DOHH2 (cell line): ENCODE data around the gene HS3ST5.

Experiments
- H3F3A ChIP-seq: fragments of 200-600 bp; sonication (generic), shearing (Covaris generic); 2 replicates; pipeline ENCODE4 v1.6.0; 2016; ENCODE audit warnings: antibody characterized with exemption, mild to moderate bottlenecking; ENCODE audit not compliant: control insufficient read depth, insufficient read depth
- H3K27ac ChIP-seq: fragments of 200-600 bp; sonication (generic); 2 replicates; pipeline ENCODE4 v1.5.1; 2014; ENCODE audit warnings: low read depth, mild to moderate bottlenecking, low read length, moderate library complexity
- H3K27me3 ChIP-seq: fragments of 200-600 bp; sonication (generic); 2 replicates; pipeline ENCODE4 v1.6.1; 2014; ENCODE audit warnings: mild to moderate bottlenecking, low read length, mixed read lengths; ENCODE audit not compliant: control insufficient read depth
- H3K36me3 ChIP-seq: fragments of 200-600 bp; sonication (generic); 2 replicates; pipeline ENCODE4 v1.6.1; 2014; ENCODE audit warnings: mild to moderate bottlenecking, low read length, moderate library complexity, mixed read lengths; ENCODE audit not compliant: control insufficient read depth
- H3K4me1 ChIP-seq: fragments of 200-600 bp; sonication (generic); 2 replicates; pipeline ENCODE4 v1.6.1; 2014; ENCODE audit warnings: mild to moderate bottlenecking, low read length, mixed read lengths; ENCODE audit not compliant: control insufficient read depth
- H3K4me2 ChIP-seq: fragments of 200-600 bp; sonication (generic); 2 replicates; pipeline ENCODE4 v1.6.0; 2014; ENCODE audit warnings: mild to moderate bottlenecking, low read length, moderate library complexity
- H3K4me3 ChIP-seq: fragments of 200-600 bp; sonication (generic); 2 replicates; pipeline ENCODE4 v1.5.1; 2014; ENCODE audit warnings: mild to moderate bottlenecking, low read length, mixed read lengths
- H3K79me2 ChIP-seq: fragments of 200-600 bp; sonication (generic); 2 replicates; pipeline ENCODE4 v1.6.1; 2014; ENCODE audit warnings: mild to moderate bottlenecking, low read length, mixed read lengths; ENCODE audit not compliant: control insufficient read depth
- H3K9me2 ChIP-seq: fragments of 200-600 bp; sonication (generic); replicated peaks from 2 replicates; pipeline ENCODE4 v1.6.1; 2014; ENCODE audit warnings: mild to moderate bottlenecking, low read length, mixed read lengths; ENCODE audit not compliant: control insufficient read depth
- H3K9me3 ChIP-seq: fragments of 200-600 bp; sonication (generic); 2 replicates; pipeline ENCODE4 v1.6.1; 2014; ENCODE audit warnings: antibody characterized with exemption, low read length, mixed read lengths; ENCODE audit not compliant: control insufficient read depth, insufficient read depth
- H4K20me1 ChIP-seq: fragments of 200-600 bp; sonication (generic); 2 replicates; pipeline ENCODE4 v1.6.0; 2014; ENCODE audit warnings: low read depth, mild to moderate bottlenecking, antibody characterized with exemption, low read length, moderate library complexity; ENCODE audit not compliant: control insufficient read depth, insufficient read depth
- CTCF ChIP-seq: fragments of 200-600 bp; sonication (generic); IDR thresholded peaks from one replicate; pipeline ENCODE4 v1.5.1; 2014; ENCODE audit warnings: antibody characterized with exemption, mild to moderate bottlenecking, low read depth, low read length; ENCODE audit not compliant: poor library complexity, severe bottlenecking
- EZH2phosphoT487 ChIP-seq: fragments of 200-600 bp; sonication (generic); IDR thresholded peaks from 2 replicates; pipeline ENCODE4 v1.6.1; 2017; ENCODE audit warnings: borderline replicate concordance, mild to moderate bottlenecking, antibody characterized with exemption, low read length, moderate library complexity, mixed read lengths

The HS3ST5 gene

GRCh38 chr6:114092943-114093342 lies 249.9 kb downstream of the HS3ST5 start:
- Histone ChIP-seq H3K9me2 (no peaks in the 10 kb centered on the region), H3F3A (no peaks in the 10 kb centered on the region), H3K27ac (no peak overlapping the region), H3K27me3 (no peaks in the 10 kb centered on the region), H3K4me1 (no peaks in the 10 kb centered on the region), H3K4me3 (no peak overlapping the region), H3K36me3 (no peaks in the 10 kb centered on the region), H3K79me2 (no peaks in the 10 kb centered on the region), H3K4me2 (no peak overlapping the region), H4K20me1 (no peaks in the 10 kb centered on the region), H3K9me3 (no peaks in the 10 kb centered on the region)
- TF ChIP-seq EZH2phosphoT487 (no peak), CTCF (no peak)

GRCh38 chr6:114090626-114091025 lies 252.2 kb downstream of the HS3ST5 start:
- Histone ChIP-seq H3K4me1 (no peaks in the 10 kb centered on the region), H3K36me3 (no peaks in the 10 kb centered on the region), H4K20me1 (no peaks in the 10 kb centered on the region), H3K4me2 (no peak overlapping the region), H3K9me3 (no peaks in the 10 kb centered on the region), H3K79me2 (no peaks in the 10 kb centered on the region), H3K27me3 (no peaks in the 10 kb centered on the region), H3F3A (no peaks in the 10 kb centered on the region), H3K4me3 (no peak overlapping the region), H3K27ac (no peak overlapping the region), H3K9me2 (no peaks in the 10 kb centered on the region)
- TF ChIP-seq CTCF (no peak), EZH2phosphoT487 (no peak)

GRCh38 chr6:114087496-114087895 lies 255.3 kb downstream of the HS3ST5 start:
- Histone ChIP-seq H3K27ac (no peak overlapping the region), H3K9me3 (no peaks in the 10 kb centered on the region), H3K79me2 (no peaks in the 10 kb centered on the region), H3K4me2 (no peak overlapping the region), H4K20me1 (no peaks in the 10 kb centered on the region), H3K4me1 (no peaks in the 10 kb centered on the region), H3K9me2 (no peaks in the 10 kb centered on the region), H3K4me3 (no peak overlapping the region), H3K36me3 (no peaks in the 10 kb centered on the region), H3F3A (no peaks in the 10 kb centered on the region), H3K27me3 (no peaks in the 10 kb centered on the region)
- no peak for TF ChIP-seq EZH2phosphoT487
- no peak for TF ChIP-seq CTCF

- Histone ChIP-seq H3K4me2 (no peak overlapping the region), H3K4me3 (no peak overlapping the region), H4K20me1 (no peaks in the 10 kb centered on the region), H3K79me2 (no peaks in the 10 kb centered on the region), H3F3A (no peaks in the 10 kb centered on the region), H3K9me3 (no peaks in the 10 kb centered on the region), H3K9me2 (no peaks in the 10 kb centered on the region), H3K27ac (no peak overlapping the region), H3K4me1 (no peaks in the 10 kb centered on the region), H3K36me3 (no peaks in the 10 kb centered on the region), H3K27me3 (no peaks in the 10 kb centered on the region)
- no peak for TF ChIP-seq EZH2phosphoT487
- TF ChIP-seq CTCF: no peak
These were observed 257.6 kb downstream of the HS3ST5 start for GRCh38 chr6:114085211-114085610.
